Rectal smooth muscle tissue (tissue), 1 donor: Measurements from ENCODE around the gene PYGO2.
A peak's percentile ranks its signal among the peaks of the same experiment; 100 is the strongest.

Experiments
- H3K27ac ChIP-seq: one replicate; pipeline ENCODE4 v1.7.0; 2013; ENCODE audit warnings: low read depth, low read length, inconsistent platforms
- H3K27me3 ChIP-seq: one replicate; pipeline ENCODE4 v1.7.0; 2013; ENCODE audit warnings: low read length; ENCODE audit not compliant: control insufficient read depth, insufficient read depth
- H3K36me3 ChIP-seq: one replicate; pipeline ENCODE4 v1.7.0; 2013; ENCODE audit warnings: low read length; ENCODE audit not compliant: control insufficient read depth, insufficient read depth
- H3K4me1 ChIP-seq: one replicate; pipeline ENCODE4 v1.7.0; 2013; ENCODE audit warnings: low read length; ENCODE audit not compliant: control insufficient read depth, insufficient read depth
- H3K4me3 ChIP-seq: one replicate; pipeline ENCODE4 v1.7.0; 2013; ENCODE audit warnings: low read length
- H3K9ac ChIP-seq: one replicate; pipeline ENCODE4 v1.7.0; 2013; ENCODE audit warnings: low read length

Gene PYGO2

DNA sequence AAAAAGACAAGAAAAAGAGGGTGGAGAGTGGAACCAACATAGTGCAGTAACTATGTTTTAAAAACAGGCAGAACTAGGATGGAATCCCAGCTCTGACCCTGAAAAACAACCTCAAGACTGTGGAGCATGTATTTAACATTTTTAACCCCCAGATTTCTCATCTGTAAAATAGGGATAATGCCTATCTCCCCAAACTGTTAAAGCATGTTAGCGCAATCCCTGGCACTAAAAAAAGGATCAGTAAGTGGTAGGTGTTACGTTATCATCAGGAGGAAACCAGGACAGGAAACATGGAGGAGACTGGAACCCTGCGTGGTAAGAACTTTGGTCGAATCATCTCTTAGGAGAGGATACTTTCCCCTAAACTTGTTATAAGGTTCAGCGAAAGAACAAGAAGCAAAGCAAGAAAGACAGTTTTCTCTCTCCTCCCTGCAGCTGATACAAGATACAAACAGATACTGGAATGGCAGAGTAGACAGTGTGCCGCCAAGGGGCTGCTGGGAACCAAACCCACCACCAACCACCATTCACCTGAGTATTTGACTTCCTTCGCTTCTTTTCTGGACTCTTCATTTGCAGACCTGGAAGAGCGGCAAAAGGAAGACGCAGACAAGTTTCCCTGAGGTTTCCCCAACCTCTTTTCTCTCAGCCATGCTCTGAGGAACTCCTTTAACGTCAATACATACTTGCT lies 991 bp downstream of the PYGO2 start:
- peaks cover 15% of the 10 kb centered on the region for H3K4me1 ChIP-seq
- H3K36me3 ChIP-seq = peaks cover 15% of the 10 kb centered on the region
- H3K27me3 ChIP-seq = no peaks in the 10 kb centered on the region
- no peak overlapping the region for H3K9ac ChIP-seq
- H3K4me3 ChIP-seq = peak overlapping the region; percentile 84
- H3K27ac ChIP-seq = peak overlapping the region; percentile 99

DNA sequence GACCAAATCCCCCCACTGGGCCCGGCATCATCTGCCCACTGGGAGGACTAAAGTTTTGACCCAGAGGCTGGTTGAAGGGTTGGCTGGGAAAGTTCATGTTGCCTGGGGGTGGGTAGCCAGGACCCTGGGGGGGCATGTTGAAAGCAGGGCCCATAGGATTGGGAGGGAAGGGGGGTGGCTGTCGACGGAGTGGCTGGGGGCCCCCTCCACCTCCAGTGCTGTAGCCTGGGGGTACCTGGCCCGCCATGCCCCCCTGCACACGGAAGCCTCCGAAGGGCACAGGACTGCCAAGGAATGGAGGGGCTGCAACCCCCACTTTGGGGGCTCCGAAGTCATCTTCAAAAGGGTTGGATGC lies 2.2 kb downstream of the PYGO2 start:
- H3K27ac ChIP-seq = no peak overlapping the region

DNA sequence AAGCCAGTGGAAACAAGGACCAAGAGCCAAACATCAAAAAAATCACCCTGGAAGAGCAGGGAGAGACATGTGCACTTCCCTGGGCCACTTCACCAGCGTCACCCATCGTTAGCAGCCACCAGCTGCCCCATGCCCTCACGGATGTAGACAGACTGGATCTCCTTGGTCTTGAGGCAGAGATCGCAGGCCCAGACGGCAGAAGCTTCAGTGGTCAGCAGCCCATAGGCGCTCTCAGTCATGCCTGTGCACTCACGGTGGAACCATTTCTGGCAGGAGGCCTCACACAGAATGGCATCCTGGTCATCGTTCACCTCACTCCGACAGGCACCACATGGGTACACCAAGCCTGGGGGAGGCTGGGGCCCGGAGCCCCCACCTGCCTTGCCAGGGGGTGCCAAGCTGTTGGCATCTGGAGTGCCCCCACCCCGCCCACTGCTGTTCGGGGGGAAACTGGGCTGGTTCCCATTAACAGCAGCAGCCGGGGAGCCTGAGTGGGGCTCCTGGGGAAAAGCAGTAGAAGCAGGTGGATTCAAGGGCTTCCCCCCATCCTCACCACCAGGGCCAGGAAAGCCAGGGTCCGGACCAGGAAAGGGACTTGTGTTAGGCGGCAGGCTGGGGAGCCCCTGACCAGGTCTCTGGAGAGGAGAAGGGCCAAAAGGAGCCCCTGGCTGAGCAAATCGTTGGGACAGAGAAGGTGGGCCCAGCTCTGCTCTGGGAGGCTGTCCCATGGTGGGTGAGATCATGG lies 2.7 kb downstream of the PYGO2 start:
- Histone ChIP-seq H3K4me1 (peaks cover 30% of the 10 kb centered on the region), H3K27ac (no peak overlapping the region), H3K9ac (no peak overlapping the region), H3K27me3 (no peaks in the 10 kb centered on the region), H3K4me3 (no peak overlapping the region), H3K36me3 (peaks cover 5% of the 10 kb centered on the region)

More for the DNA sequence above, 2.2 kb downstream of the PYGO2 start:
- H3K4me1 ChIP-seq = peaks cover 26% of the 10 kb centered on the region
- peaks cover 8% of the 10 kb centered on the region for H3K36me3 ChIP-seq
- H3K9ac ChIP-seq = no peak overlapping the region
- H3K4me3 ChIP-seq = no peak overlapping the region
- H3K27me3 ChIP-seq = no peaks in the 10 kb centered on the region

DNA sequence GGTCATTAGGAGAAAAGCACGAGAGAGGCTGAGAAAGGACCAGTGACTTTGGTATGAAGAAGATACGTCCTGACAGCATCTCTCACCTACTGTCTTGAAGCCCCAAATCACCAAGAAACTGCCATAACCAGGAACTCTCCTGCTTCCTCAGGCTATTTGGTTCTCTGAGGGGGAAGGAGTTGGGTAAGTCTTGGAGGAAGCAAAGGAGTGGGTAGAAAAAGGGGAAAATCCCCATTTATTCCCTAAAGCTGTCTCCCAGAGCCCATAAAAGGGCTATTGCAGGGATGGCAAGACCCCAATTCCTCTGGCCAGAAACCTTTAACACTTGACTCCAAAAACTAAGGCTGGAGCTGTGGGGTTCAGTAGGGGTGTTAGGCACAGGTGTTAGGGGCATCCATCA lies 3.5 kb downstream of the PYGO2 start:
- Histone ChIP-seq H3K36me3 (peaks cover 5% of the 10 kb centered on the region), H3K4me3 (no peak overlapping the region), H3K9ac (no peak overlapping the region), H3K27me3 (no peaks in the 10 kb centered on the region), H3K27ac (no peak overlapping the region), H3K4me1 (peaks cover 33% of the 10 kb centered on the region)

DNA sequence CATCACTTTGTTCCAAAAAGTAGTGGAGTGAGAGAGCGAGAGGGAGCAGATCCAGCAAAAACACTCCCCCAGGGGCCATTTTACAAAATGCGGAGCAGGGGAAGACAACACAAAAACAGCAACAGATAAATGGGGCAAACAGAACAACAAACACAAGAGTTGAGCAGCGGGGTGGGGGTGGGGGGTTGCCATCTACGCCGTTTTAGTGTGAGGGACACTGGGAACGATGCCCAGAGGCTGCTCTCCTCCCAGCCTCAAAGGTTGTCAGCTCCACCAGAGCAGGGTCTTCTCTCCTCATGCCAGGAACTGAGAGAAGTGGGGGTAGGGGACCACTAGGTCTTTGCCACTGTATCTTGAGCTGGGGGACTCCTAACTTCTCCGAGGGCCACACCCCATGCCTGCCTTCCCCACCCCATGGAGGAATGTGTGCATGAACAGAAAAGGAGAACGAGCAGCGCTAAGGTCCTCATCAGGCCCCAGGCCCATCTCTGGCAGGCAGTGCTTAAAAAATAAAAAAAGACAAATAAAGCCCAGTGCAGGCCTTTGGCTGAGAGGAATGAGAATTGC lies 4.4 kb downstream of the PYGO2 start:
- Histone ChIP-seq H3K4me1 (peaks cover 32% of the 10 kb centered on the region), H3K27ac (peak overlapping the region; percentile 87), H3K36me3 (peaks cover 5% of the 10 kb centered on the region), H3K27me3 (no peaks in the 10 kb centered on the region), H3K4me3 (no peak overlapping the region), H3K9ac (no peak overlapping the region)

DNA sequence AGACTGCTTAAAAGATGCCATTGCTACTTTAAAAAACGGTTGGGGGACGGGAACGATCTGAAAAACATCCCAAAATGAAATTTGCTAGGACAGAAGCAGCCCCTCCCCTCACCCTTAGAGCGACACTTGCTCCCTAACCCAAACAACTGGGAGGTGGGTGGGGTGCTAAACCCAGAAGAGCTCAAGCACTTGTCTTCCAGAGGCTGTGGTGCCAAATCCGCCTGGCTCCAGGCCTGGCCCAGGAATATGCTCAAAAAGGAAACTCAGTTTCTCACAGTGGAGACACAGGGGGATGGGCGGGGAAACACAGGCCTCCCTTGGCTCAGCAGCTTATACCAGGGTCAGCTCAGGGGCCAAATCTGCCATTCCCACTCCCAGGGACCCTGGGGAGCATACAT lies 5.0 kb downstream of the PYGO2 start:
- no peaks in the 10 kb centered on the region for H3K27me3 ChIP-seq
- H3K4me1 ChIP-seq = peaks cover 32% of the 10 kb centered on the region
- no peak overlapping the region for H3K9ac ChIP-seq
- peak overlapping the region; percentile 87 for H3K27ac ChIP-seq
- peak overlapping the region; percentile 93 for H3K4me3 ChIP-seq
- peaks cover 5% of the 10 kb centered on the region for H3K36me3 ChIP-seq

GRCh38 chr1:154955718-154956543 lies 5.7 kb downstream of the PYGO2 start, which contains the start of gene PBXIP1:
PBXIP1 (minus strand) TSS chr1:154956099; CDS start chr1:154953721, 2,378 bp downstream.
- H3K4me3 ChIP-seq = peak within 1 kb of the TSS; percentile 93
- H3K27ac ChIP-seq = peak within 1 kb of the TSS; percentile 87
- H3K4me1 ChIP-seq = peaks cover 30% of the 10 kb centered on the region
- peaks cover 11% of the 10 kb centered on the region for H3K36me3 ChIP-seq
- H3K9ac ChIP-seq = peak within 1 kb of the TSS; percentile 53
- no peaks in the 10 kb centered on the region for H3K27me3 ChIP-seq

DNA sequence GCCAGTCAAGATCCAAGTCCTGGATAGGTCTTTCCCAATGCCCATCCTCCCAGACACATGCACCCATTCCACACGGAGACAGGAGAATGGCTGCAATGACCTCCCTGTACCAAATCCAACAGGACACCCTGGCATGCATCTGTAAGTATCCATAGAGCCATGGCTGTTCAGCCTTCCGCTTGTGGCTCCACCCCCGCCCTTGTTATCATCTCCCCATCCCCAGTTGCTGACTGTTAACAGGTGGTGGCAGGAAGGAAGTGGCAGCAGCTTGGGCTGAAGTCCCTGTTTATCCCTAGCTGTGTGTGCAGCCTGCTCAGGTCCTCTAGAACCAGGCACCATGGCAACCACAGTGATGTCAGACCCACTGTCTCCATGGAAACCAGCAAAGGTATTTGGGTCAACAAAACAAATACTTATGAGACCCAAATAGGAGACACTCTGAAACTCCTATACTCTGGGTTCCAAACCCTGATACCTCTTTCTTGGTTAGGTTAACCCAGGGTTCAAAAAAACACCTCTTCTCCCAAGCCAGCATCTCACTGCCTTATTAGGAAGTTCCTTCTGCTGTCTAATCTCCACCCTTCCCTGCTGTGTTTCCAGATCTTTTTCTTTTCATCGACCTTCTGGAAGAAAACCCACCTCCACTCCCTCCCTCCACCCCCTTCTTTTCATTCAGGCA lies 6.4 kb downstream of the PYGO2 start:
- peak overlapping the region; percentile 93 for H3K4me3 ChIP-seq

DNA sequence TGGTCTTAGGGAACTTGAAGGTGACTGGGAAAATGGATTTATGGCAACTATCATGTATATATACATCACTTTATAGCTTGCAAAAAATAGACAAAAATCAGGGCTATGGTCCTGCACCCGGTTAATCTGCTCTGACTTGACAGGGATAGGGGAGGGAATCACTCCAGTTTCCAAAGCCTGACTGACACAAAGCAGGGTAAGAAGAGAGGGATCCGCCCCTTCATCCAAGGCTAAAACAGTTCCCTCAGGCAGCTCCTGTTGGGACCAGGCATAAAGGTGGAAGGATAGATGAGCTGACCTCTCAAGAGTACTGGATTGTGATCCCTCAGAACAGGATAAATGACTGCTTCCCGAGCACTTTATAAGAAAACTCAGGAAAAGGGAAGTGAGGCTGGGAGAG lies 7.0 kb downstream of the PYGO2 start:
- H3K9ac ChIP-seq = peak overlapping the region; percentile 0
- no peaks in the 10 kb centered on the region for H3K27me3 ChIP-seq
- no peak overlapping the region for H3K27ac ChIP-seq
- H3K4me1 ChIP-seq = peaks cover 25% of the 10 kb centered on the region
- peak overlapping the region; percentile 93 for H3K4me3 ChIP-seq
- peaks cover 15% of the 10 kb centered on the region for H3K36me3 ChIP-seq

More for the DNA sequence above, 6.4 kb downstream of the PYGO2 start:
- peak overlapping the region; percentile 87 for H3K27ac ChIP-seq
- H3K27me3 ChIP-seq = no peaks in the 10 kb centered on the region
- H3K4me1 ChIP-seq = peaks cover 25% of the 10 kb centered on the region
- H3K9ac ChIP-seq = peak overlapping the region; percentile 46
- peaks cover 15% of the 10 kb centered on the region for H3K36me3 ChIP-seq

DNA sequence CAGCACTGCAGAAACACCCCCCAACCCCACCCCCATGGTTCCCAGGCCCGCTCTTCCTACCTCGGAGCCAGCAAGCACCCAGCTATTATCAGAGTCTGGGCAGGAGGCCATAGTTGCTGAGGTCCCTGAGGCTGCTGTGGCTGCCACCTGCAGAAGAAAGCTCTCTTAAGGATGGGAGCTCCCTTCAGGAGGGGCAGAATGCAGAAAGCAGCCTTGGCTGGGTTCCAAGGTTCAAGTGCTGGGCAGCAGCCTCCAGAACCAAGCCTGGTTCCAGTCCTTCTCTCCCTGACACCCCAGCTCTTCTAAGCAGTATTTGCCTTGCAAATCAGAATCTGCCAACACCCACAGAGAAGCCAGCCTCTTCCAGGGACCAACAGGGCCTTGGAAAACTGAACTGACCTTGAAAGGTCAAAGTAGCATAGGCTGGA lies 8.0 kb downstream of the PYGO2 start:
- H3K27ac ChIP-seq = no peak overlapping the region
- H3K27me3 ChIP-seq = no peaks in the 10 kb centered on the region
- H3K36me3 ChIP-seq = peaks cover 14% of the 10 kb centered on the region
- H3K9ac ChIP-seq = no peak overlapping the region
- peaks cover 25% of the 10 kb centered on the region for H3K4me1 ChIP-seq
- peak overlapping the region; percentile 30 for H3K4me3 ChIP-seq

DNA sequence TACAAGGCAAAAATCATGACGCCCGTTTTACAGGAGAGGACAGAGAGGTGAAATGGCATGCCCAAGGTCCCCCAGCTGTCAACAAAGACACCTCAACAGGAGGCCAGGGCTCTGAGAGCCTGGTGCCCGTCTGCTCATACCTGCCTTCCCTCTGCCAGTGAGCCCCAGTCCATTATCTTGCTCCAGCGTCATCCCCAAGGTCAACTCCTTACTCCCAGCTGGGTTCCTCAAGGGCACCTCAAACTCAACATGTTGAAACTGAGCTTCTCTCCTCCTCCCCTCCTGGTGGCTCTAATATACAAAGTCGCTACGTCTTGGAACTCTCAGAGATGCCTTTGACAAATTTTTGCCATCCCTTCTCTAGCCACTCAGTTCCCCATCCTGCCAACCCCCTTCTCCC lies 8.9 kb downstream of the PYGO2 start:
- Histone ChIP-seq H3K4me1 (peaks cover 25% of the 10 kb centered on the region), H3K36me3 (peaks cover 18% of the 10 kb centered on the region), H3K27ac (no peak overlapping the region), H3K27me3 (no peaks in the 10 kb centered on the region), H3K9ac (no peak overlapping the region), H3K4me3 (peak overlapping the region; percentile 5)
